ENCODE results near the gene AGTRAP. TPM values are rescaled to one million over a fixed set of nuclear protein-coding genes. Genes with fewer than 3 reads are reported as not detected.

The AGTRAP gene
- total RNA-seq, 2 experiments from 2014 or later = 9.7 to 11.0 TPM

DNA sequence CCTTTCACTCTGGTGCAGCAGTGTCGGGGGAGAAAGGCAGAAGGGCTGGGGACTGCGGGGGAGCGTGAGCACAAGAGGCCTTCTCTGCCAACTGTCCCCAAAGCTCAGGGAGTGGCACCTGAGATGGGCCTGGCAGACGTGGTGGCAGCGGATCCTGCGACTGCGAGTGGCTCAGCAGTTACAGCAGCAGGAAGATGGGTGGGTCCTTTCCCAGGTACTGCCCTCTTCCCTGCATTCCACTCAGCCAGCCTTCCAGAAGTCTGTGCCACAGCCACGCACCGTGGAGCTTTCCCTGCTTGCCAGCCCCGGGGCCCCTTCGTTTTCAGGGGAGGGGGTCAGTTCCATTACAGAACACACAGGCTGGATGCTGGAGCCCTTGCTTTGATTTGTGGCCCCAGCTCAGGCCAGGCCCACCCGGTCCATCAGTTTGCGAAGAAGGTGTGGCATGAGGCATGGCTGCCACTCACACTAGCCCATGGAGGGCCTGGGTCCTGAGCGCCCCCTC lies 52.7 kb downstream of the AGTRAP start:
- CTCF ChIA-PET = no interaction called here

DNA sequence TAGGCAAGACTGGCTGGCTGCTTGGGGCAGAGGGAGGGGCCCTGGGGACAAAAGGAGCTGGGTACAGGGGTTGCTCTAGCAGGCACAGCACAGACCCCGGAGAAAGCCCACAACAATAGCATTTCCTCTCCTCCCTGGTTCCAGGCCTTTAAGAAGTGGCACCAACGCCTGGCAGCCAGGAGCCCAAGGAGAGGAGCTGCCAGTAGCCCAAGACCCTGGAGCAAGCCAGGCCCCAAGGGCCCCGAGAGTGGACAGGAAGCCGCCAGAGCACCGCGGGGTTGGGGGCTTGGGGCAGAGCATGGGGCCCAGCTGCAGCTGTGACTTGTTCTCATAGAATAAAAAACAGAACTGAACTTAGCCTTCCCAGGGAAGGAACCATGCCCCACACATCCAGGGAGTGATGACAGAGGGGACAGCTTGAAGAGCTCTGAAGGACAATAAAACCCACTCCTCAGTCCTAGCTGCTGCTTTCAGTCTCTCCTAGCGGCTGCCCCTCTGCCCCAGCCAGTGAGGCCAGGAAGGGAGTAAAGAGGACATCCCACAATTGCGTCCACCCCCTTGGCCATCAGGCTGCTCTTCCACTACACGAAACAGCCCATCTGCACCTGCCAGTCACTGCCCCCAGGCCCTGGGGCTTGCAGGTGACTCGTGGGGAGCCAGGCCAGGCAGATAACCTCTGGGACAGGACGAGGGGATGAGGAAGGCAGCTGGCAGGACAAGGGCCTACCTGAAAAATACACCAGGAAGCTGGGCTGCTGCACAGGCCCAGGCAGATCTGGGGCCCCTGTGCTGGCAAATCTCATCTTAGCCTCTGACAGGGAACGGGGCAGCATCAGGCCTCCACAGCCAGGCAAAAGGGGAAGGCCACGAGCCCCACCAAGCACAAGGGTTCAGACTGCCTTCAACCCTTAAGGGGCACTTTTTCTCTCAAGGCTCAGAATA lies 53.5 kb downstream of the AGTRAP start:
- POLR2A ChIA-PET = no interaction called here
- CTCF ChIA-PET = no interaction called here

More for the DNA sequence above, 52.7 kb downstream of the AGTRAP start:
- POLR2A ChIA-PET = interaction anchor here (1.3 kb wide), 1 partner anchor 119 kb away, joined by 5 read pairs; no protein-coding TSS in a partner anchor

DNA sequence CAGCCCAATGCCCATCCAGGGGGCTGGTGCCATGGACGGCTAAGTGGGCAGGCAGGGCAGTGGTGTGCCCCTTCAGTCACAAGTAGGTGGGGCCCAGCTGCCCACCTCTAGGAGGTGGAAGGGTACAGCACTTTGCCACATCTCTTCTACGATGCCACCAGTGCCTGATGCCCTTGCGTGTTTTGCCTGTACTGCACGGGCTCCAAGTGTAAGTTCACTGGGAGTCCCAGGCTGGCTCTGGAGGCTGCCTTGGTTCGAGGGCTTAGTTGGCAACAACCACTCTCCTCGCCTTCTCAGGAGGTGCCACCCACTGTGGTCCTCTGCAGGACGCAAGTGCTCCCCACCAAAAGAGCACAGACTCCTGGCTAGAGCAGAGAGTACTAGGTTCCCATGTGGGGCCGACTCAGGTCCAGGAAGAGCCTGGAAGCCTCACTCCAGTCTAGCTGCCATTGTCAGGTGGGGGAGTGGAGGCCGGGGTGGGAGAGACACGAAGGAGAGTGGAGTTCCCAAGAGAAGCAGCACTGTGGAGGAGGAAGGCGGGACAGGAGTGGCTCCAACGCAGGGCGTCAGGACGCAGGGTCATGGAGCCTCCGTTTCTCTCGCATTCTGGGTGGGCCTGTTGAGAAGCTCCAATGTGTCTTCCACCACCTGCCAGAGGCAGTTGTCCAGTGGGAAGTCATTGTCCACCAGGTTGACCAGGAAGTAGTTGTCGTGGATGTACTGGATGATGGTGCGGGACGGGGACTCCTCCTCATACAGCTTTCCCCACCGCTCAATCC lies 54.4 kb downstream of the AGTRAP start:
- ChIA-PET POLR2A (no interaction called here), CTCF (no interaction called here)

DNA sequence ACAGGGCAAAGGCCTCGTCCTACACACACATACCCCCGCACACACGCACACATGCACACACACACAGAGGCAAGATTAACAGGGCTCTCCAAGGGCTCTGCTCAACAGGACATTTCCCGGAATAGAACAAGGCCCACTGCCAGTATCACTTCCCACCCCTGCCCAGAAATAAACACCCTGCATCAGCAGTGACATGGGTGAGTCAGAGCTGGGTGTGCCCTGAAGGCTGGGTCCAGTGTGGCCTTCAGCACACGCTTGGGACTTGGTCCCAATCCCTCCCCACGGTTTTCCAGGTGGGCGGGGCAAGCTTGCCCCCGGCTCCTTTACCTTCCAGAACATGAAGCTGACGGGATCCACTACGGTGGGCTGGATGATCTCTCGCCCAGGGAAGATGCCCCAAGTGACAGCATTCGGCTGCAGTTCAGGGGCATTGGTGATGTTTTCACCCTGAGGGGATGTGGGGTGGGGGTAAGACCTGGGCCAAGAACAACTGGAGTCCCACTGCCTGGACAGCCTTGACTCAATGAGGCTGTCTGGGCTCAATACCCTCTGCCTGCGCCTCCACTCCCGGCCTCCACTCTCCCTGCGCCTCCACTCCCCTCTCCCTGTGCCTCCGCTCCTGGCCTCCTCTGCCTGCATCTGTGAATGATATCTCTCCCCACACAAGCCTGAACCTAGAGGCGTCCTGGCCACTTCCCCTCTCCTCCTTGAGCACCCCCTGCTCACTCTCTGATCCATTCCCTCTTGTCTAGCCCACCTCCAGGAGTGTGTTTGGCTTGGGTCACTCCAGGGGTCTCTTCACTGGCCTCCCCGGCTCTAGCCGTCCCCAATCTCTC lies 55.2 kb downstream of the AGTRAP start:
- CTCF ChIA-PET = no interaction called here
- POLR2A ChIA-PET = no interaction called here

DNA sequence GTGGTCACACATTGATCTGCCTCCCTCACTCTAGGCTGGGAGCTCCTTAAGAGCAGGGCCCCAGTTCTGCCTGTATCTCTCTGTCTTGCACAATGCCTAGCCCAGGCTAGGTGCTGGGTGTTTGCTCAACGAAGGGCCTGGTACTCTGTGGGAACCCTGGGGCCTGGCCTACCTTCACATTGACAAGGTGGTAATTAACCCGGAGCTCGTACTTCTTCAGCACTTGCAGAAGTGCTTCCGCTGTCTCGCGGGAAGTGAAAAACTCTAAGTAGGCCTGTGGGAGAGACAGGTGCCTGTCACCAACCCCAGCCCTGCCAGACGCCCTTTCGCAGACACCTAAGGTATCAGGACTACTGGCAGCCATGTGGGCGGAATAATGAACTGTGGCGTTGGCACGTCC lies 56.2 kb downstream of the AGTRAP start:
- ChIA-PET POLR2A (no interaction called here), CTCF (no interaction called here)

DNA sequence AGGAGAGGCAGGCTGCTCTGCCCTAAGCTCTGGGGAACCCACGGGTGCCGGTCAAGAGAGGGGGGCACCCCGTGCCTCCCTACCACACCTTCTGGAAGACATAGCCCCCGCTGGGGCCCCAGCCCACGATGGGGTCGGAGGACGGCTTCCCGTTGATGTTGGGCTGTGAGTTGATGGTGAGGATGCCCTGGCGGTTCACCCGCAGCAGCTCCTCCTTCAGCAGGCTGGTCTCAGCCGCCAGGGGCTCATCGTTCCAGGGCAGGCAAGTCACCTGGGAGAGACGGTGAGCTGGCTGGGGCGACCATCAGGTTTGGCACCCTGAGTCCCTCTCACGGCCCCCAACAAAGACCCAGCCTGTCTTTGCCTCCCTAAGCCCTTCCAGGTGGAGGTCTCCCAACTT lies 57.9 kb downstream of the AGTRAP start:
- CTCF ChIA-PET = interaction anchor here (0.7 kb wide), 1 partner anchor 9 kb away, joined by 3 read pairs; no protein-coding TSS in a partner anchor

DNA sequence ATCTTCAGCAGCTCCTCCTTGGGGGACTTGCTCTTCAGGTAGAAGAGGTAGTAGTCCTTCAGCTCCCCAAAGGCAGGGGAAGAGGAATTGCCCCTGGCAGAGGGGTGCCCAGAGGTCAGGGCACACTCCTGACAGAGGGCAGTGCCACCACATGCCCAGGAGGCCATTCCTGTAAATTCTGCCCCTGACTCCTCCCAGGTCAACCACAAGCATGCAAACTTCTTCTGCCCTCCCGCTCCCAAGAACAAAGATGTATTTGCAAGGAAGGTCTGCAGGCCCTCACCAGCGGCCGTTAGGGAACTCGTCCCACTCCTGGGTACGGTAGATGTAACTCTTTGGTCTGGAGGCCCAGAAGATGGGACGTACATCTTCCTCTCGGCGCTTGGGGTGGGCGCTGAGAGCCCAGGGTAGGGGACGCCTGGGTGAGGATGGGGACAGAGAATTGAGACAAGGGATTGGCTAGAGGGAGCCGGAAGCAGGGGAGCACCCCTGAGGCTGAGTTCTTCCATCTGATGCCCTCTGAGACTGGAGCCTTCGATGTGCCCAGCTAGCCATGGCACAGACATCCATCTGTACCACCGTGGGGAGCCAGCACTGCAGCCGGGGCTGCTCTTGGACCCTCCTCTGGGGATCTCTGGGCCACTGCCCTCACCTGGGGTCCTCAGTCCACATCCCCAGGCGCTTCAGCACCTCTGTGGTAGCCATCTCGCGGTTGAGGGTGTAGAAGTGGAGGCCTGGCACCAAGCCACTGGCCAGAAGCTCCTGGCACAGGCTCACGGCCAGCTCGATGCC lies 58.7 kb downstream of the AGTRAP start:
- CTCF ChIA-PET = interaction anchor here (1.5 kb wide), 1 partner anchor 44 kb away, joined by 3 read pairs; no protein-coding TSS in a partner anchor
- POLR2A ChIA-PET = no interaction called here

More for the DNA sequence above, 57.9 kb downstream of the AGTRAP start:
- POLR2A ChIA-PET = no interaction called here

DNA sequence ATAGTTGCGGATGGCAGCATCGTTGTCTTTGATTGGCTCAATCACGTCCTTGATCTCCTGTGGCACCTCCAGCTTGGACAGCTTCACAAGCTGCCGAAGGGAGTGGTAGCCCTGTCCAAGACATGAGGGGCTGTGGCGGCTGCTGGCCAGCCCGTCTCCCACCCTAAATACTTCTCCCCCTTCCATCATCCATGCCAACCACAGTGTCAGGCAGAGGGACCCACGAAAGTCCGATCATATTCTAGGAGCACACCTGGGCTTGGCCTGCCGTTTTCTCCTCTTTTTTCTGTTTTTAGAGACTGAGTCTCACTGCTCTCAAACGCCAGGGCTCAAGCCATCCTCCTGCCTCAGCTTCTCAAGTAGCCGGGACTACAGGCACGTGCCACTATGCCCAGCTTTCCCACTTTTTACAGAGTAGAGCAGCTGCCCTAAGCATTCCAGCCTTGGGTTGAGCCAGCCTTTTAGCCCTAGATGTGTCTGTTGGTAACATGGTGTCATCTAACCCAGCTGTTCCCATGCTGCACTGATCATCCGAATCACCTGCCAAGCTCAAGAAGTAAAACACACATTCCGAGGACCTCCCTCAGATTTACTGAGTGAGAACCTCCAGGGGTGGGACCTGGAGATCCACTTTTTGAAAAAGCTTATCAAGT lies 59.4 kb downstream of the AGTRAP start:
- POLR2A ChIA-PET = no interaction called here
- CTCF ChIA-PET = interaction anchor here (1.4 to 1.5 kb wide), 2 partner anchors 10 to 43 kb away, joined by 3 to 5 read pairs; no protein-coding TSS in a partner anchor

DNA sequence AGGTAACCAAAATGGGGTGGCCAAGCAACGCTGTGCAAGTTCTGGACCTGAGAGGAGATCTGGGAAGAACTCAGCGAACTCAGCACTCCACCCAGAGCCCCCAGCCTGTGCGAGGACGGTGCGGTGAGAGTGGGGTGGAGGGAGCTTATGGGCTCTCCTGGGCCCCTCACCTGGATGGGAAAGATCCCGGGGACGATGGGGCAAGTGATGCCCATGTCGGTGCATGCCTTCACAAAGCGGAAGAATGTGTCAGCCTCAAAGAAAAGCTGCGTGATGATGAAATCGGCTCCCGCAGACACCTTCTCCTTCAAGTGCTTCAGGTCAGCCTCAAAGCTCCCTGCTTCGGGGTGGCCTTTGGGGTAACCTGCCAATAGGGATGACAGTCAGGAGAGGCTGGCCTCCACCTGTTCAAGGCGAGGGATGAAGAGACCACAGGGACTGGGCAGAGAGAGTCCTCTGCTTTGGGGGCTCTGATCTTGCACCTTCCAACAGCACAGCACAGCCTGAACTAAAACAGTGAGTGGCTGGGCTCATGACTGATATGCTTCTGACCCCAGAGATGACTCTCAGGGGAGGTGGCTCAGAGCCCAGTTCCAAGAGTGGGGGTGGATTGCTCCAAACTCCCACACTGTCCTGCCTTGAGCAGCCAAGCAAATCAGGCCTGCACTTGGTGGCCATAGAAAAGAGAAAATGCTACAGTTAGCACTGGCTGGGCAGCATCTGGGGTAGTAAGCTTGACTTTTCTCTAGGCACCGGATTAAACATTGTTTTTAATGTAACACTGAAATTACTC lies 60.3 kb downstream of the AGTRAP start:
- ChIA-PET POLR2A (no interaction called here), CTCF (interaction anchor here (1.4 to 1.5 kb wide), 2 partner anchors 11 to 43 kb away, joined by 3 to 5 read pairs; no protein-coding TSS in a partner anchor)

DNA sequence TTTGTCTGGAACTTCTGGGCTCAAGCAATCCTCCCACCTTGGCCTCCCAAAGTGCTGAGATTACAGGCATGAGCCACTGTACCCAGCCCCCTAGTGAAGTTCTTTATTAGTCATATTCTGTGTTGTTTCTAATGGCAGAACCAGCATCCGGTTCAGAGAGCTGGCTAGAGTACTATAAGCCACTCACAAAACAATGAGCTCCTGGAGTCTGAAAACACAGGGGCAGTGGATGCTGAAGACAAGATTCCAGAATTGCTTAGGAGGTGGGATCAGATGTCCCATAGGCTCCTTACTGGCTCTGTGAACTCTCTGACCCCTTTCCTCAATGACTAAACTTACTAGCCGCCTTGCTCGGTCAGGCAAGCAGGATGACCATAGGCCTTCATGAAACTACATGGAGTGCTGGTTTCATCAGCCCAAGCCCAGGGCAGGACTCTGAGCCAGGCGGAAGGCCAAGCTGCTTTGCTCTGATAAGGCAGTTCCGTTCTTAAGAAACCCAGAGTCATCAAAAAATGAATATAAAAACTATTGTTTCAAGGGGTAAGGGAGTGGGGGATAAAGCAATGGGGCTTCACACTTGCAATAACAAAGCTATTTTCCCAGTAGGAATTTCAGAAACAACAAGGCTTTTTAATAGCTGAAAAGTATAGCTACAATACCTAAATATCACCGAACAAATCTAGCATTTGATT lies 61.7 kb downstream of the AGTRAP start:
- CTCF ChIA-PET = interaction anchor here (1.0 to 1.3 kb wide), 2 partner anchors 48 to 78 kb away, joined by 3 to 4 read pairs; no protein-coding TSS in a partner anchor
- POLR2A ChIA-PET = no interaction called here

DNA sequence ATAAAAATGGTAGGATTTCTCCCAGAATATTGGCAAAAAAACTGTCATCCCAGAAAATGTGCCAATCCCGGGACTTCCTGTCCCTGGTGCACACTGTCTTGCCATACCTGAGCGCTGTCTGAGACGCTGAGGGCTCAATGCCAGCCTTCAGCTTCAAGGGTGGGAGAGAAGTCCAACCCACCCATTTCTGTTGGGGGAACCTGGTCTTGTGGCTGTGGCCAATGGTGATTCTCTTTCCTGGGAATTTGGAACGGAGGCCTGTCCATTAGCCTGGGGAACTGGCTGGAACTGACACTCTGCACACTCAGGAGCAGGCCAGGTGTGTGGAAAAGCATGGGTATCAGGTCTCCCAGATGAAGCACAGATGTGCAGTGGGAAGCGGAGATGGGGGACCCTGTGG lies 63.2 kb downstream of the AGTRAP start:
- ChIA-PET POLR2A (no interaction called here), CTCF (no interaction called here)

DNA sequence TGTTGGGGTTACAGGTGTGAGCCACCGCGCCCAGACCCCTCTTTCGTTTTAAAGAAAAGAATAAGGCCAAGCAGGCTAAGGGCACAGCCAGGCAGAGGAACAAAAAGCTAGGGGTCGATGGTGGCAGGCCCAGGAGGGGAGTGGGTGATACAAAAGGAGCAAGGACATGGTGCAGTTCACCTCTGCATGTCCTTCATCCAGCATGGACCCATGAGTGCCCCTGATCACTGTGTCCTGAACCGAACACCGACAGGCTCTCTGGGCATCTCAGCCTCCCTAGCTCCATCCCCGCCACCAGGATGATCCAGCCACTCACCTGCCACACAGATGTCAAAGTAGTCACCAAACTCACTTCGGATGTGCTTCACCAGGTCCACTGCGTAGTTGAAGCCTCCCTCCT lies 64.0 kb downstream of the AGTRAP start:
- ChIA-PET CTCF (no interaction called here), POLR2A (no interaction called here)

DNA sequence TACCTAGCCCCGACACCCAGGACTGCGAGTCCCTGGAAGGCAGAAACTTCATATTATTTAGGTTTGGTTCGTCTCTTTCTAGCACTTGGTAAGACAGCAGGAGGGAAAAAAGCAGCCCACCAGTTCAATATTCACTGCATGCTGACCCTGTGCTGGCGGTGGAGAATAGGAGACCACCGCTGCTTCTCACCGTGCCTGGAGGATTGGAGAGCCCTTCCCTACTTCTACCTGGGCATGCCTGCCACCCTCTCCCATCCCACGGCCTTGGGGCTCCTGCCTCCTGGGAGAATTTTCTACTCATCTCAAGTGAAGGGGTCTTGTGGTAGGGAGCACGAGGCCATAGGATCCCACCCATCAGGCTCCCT lies 64.4 kb downstream of the AGTRAP start:
- CTCF ChIA-PET = no interaction called here
- POLR2A ChIA-PET = no interaction called here

Measured in activated CD8-positive, alpha-beta memory T cell treated with anti-CD3 and anti-CD28 coated beads for 36 hours (primary cell).